GM10847 (cell line): ENCODE measurements around the gene STRN4.
A peak's percentile ranks its signal among the peaks of the same experiment; 100 is the strongest.

Experiments
- POLR2A ChIP-seq: IDR thresholded peaks from 2 replicates; pipeline ENCODE4 v1.6.1; 2011; ENCODE audit not compliant: insufficient read length; ENCODE audit errors: extremely low read depth

STRN4 gene

DNA sequence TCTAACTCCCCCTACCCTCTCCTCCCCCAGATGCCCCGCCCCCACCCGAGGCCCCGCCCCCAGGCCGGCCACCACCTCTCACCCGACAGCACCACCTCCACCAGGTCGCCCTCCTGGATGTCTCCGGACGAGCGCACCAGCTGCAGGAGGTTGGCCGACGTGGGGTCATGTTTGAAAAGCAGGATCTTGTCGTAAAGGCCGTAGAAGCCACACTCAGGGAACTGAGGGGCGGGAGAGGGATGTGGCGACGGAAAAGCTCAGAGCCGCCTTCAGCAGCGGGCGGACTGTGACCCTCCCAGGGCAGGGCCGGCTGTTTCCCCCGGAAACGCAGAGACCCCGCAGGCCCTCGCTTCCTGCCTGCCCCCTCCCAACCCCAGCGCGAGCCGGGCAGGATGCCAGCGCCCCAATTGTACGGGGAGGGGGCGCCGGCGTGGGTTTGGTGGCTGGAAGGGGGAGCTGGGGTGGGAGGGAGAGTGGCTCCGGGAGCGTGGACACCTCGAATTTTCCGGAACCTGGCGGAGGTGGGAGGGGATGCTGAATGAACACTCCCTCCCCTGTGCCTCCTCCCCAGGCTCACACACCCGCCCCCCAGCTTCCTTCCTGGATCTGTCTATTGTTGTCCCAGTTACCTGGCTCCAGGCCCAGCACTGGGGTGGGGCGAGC is 32.3 kb downstream of the STRN4 start:
- peak; percentile 38 for TF ChIP-seq POLR2A

- no peak for TF ChIP-seq POLR2A
These were observed 35.6 kb downstream of the STRN4 start for GRCh38 chr19:46710687-46711086.

GRCh38 chr19:46704379-46705076 is 41.7 kb downstream of the STRN4 start:
- no peak for TF ChIP-seq POLR2A

DNA sequence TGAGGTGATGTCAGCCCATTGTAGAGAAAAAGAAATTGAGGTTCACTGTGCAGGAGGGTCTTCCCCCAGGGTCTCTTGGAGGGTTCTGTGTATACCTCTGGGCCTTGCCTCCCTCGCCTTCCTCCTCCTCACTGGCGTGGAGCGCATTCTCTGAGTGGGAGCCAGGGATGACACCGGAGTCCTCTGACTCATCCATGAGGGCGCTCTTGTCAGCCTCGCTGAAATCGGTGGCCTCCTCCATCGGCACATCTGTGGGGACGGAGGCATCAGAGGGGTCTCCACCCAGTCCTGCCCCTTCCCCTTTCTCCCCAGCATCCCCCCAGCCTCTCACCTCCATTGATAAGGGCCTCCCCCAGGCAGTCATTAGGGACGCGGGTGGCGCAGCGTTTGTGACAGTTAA is 45.5 kb downstream of the STRN4 start:
- TF ChIP-seq POLR2A = no peak

GRCh38 chr19:46698395-46699321 is 47.6 kb downstream of the STRN4 start:
- no peak for TF ChIP-seq POLR2A

DNA sequence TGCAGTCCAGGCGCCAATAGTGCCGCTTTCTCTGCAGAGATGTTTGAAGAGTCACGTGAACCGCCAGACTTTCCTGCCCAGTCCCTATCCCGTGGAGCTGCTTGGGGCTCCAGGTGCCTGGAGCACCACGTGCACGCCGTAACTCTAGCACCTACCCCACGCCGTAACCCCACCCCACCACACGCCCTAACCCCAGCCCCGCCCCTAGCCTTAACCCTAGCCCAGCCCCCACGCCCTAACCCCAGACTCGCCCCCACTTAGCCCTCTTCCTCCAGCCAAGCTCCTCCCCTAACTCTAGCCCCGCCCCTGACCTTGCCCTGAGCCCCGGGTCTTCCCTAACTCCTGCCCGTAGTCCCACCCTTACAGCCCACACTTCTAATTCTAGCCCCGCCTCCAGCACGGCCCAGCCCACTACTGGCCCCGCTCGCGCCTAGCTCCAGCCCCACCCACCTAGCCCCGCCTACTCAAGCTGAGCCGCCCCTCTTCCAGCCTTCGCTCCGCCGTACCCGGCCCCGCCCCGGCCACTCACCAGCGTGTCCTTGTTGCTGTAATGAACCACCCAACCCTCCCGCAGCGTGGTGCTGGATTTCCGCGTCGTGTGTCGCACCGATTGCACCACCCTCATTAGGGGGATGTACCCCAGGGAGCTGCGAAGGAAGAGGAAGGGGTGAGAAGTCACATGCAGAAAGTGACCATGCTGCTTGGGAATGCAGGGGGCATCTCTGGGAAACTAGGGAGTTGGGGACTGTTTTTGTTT is 48.9 kb downstream of the STRN4 start:
- no peak for TF ChIP-seq POLR2A

DNA sequence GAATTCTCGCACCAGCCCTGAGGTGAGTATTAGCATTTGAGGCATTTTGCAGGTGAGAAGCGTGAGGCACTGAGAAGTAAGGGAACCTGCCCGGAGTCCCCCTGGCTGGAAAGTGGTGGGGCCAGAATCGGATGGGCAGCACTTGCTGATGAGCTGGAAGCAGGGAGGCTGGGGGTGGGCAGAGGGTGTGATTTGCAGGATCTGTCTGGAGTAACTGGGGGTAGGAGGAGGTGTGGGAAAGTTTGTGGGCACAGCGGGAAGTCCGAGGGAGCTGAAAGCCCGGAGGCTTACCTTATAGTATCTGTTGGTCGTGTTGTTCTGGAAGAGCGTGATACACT is 49.4 kb downstream of the STRN4 start:
- TF ChIP-seq POLR2A = no peak

- no peak for TF ChIP-seq POLR2A
These were observed 50.2 kb downstream of the STRN4 start for GRCh38 chr19:46696052-46696451.

GRCh38 chr19:46693760-46694159 is 52.5 kb downstream of the STRN4 start:
- TF ChIP-seq POLR2A = no peak

DNA sequence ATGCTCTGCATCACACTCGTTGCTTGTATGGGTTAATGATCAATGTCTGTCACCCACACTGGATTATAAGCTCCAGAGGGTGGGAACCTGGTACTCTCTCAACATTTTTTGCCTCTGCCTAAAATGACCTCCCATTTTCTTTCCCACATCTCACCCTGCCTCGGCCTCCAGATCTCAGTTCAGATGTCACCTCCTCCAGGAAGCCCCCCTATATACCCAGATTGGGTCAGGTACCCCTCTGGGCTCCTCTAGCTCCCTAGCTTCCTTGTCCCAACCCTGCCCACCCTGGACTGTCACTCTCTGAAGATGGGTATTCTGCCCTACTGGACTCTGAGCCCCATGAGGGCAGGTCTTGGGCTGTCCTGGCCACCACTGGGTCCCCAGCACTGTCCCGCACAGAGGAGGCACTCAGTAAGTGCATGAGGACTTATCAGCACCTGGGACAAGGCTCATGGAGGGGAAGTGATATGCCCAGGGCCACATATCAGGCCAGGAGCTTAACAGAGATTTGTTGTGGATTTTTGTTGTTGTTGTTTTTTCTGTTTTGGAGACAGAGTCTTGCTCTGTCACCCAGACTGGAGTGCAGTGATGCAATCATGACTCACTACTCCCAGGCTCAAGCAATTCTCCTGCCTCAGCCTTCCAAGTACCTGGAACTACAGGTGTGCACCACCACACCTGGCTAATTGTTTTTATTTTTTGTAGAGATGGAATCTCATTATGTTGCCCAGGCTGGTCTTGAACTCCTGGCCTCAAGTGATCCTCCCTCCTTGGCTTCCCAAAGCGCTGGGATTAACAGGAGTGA is 53.1 kb downstream of the STRN4 start:
- TF ChIP-seq POLR2A = no peak

DNA sequence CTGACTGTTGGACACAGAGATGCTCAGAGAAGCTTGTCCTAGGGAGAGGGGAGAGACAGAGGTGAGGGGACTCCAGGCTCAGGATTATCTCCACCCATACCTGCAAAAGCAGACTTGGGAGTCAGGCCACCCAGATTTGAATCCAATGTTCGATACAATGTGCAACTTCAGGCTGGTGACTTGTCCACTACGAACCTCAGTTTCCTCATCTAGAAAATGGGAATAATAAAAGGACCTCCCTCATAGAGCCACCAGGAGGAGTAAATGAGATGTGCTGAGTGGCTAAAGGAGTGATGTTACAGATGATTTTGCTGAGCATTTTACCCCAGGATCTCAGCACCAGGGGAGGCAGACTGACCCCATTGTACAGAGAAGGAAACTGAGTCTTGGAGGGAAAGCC is 54.3 kb downstream of the STRN4 start:
- no peak for TF ChIP-seq POLR2A

GRCh38 chr19:46691104-46691503 is 55.1 kb downstream of the STRN4 start:
- TF ChIP-seq POLR2A = no peak

DNA sequence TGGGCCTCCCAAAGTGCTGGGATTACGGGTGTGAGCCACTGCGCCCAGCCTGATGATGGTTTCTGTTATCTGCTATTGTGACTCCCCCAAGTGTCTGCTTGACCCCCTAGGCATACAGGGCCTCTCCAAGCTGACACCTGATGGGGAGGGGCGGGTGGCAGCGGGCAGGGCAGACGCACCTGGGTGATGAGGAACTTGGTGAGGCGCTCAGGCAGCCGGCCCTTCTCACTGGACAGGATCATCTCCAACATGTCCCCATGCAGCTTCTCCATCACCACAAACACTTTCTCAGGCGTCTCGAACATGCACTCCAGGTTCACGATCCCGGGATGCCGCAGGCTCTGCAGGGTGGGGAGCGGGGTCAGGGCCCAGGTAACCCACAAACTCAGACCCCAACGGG is 56.9 kb downstream of the STRN4 start:
- no peak for TF ChIP-seq POLR2A

- TF ChIP-seq POLR2A = no peak
These were observed 58.7 kb downstream of the STRN4 start for GRCh38 chr19:46687438-46688145.

DNA sequence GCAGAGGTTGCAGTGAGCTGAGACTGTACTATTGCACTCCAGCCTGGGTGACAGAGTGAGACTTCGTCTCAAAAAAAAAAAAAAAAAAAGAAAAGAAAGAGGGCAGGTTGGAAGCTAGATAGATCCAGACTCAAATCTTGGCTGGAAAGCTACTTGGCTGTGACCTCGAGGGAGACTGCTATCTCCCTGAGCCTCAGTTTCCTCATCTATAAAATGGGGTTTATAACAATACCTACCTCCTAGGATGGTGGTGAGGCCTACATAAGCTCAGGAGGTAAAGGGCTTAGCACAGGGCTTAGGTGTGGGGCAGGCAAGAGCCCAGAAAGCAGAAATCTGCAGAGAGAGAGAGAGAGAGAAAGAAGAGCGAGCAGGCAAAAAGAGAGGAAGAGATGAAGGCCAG is 61.1 kb downstream of the STRN4 start:
- no peak for TF ChIP-seq POLR2A
